HT1080 (cell line): ENCODE data around the gene KLHL42. TPM values are rescaled to one million over a fixed set of nuclear protein-coding genes. Genes with fewer than 3 reads are reported as not detected.
A peak's percentile ranks its signal among the peaks of the same experiment; 100 is the strongest.
"Not testable (repeated sequence)": the region's sequence is repeated elsewhere in the genome, so short reads cannot be mapped to it uniquely, and the experiment has no call there.

ENCODE experiments used
- DNase-seq: peaks from one replicate; pipeline ENCODE4 v3.0.0-alpha.2; 2015; ENCODE audit warnings: low read depth
- total RNA-seq: library from RNA; depleted of rRNA; stranded (reverse); fragments of >200 nt; shearing (Covaris generic); gene quantifications from 2 replicates; pipeline ENCODE4 v1.2.3, GENCODE V29; 2014

Gene KLHL42
- total RNA-seq, 1 experiment from 2014 or later, result 48.3 TPM

GRCh38 chr12:27814851-27815591 lies 35.0 kb downstream of the KLHL42 start:
- DNase-seq, result no peak

- DNase-seq, result no peak
These were observed 37.7 kb downstream of the KLHL42 start for GRCh38 chr12:27817766-27818165.

GRCh38 chr12:27818401-27818918 lies 38.4 kb downstream of the KLHL42 start:
- DNase-seq, result no peak

- DNase-seq, result no peak
These were observed 40.5 kb downstream of the KLHL42 start for GRCh38 chr12:27820564-27820963.

GRCh38 chr12:27821259-27821973 lies 41.4 kb downstream of the KLHL42 start:
- DNase-seq, result peak; percentile 89

GRCh38 chr12:27822076-27822712 lies 42.2 kb downstream of the KLHL42 start:
- peak; percentile 98 for DNase-seq

GRCh38 chr12:27823038-27823437 lies 43.0 kb downstream of the KLHL42 start:
- no peak for DNase-seq

- DNase-seq, result no peak
These were observed 44.3 kb downstream of the KLHL42 start for GRCh38 chr12:27824126-27824842.

GRCh38 chr12:27826076-27826475 lies 46.0 kb downstream of the KLHL42 start:
- DNase-seq, result peak; percentile 17

- peak; percentile 73 for DNase-seq
These were observed 48.2 kb downstream of the KLHL42 start for GRCh38 chr12:27828196-27828595.

GRCh38 chr12:27838543-27839185 lies 58.6 kb downstream of the KLHL42 start:
- no peak for DNase-seq

GRCh38 chr12:27840229-27840999 lies 60.4 kb downstream of the KLHL42 start:
- DNase-seq, result no peak

GRCh38 chr12:27841392-27841882 lies 61.4 kb downstream of the KLHL42 start:
- peak; percentile 75 for DNase-seq

- DNase-seq, result peak; percentile 55
These were observed 63.7 kb downstream of the KLHL42 start for GRCh38 chr12:27843714-27844245.

GRCh38 chr12:27844366-27845090 lies 64.5 kb downstream of the KLHL42 start:
- no peak for DNase-seq

GRCh38 chr12:27845187-27845586 lies 65.2 kb downstream of the KLHL42 start:
- DNase-seq, result no peak

GRCh38 chr12:27845706-27846105 lies 65.7 kb downstream of the KLHL42 start:
- DNase-seq, result not testable (repeated sequence)

GRCh38 chr12:27847293-27847692 lies 67.3 kb downstream of the KLHL42 start:
- DNase-seq, result not testable (repeated sequence)

- DNase-seq, result no peak
These were observed 71.3 kb downstream of the KLHL42 start for GRCh38 chr12:27851311-27851710.
